HG02763 (cell line): ENCODE data around the gene MUTYH.

ENCODE experiments used
- ATAC-seq: cut with Tn5 transposase; IDR thresholded peaks from one replicate; pipeline ENCODE4 v1.9.1; 2021; ENCODE audit warnings: mild to moderate bottlenecking, moderate library complexity; ENCODE audit not compliant: unreplicated experiment

The MUTYH gene

DNA sequence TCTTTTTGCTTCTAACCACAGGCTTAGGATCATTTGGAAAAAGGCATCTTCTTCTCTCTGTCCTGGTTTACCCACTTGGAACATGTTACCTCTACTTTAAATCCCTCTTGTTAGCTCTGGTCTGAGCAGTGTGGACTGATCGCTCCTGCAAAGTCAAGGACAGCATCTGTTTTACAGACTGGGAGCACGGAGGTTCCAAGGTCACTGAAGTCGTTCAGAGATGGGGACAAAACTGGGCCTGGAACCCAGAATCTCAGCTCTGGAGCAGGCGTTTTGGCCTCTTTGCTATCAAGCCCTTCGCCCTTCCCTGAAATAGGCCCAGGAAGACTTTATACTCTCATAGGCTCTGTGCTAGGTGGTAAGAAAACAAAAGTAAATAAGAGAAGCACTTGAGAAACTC, 11.3 kb upstream of the MUTYH start:
- no peak for ATAC-seq

DNA sequence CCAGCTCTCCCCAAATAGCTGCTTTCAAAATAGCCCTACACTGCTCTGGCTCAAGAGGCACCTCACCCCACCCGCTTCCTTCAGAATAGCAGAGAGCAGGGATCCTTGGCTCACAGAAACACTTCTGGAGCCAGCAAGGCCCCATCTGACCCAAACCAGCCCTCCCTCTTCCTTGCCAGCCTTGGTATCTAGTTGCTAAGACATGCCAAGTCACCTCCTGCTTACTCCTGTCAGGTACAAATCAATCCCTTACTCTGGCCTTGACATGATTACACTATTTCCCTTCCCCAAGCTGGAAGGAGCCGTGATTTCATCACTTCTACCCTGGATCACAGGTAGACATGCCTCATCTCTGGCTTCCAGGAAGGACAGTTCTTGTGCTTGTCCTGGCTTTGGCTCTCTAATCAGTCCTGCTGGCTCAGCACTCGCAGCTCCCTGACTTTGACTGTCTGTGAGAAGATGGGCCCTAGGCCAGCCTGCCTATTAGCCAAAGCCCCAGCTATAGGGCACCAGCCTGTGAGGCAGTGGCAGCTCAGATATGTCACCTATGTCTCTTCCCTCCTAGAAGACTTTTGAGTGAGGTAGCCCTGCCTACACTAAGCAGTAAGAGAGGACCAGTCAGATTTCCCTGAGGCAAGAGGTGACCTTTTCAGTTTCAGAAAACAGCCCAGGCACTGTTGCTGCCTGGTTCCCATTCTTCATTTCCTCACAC, 8.9 kb upstream of the MUTYH start:
- ATAC-seq, result no peak

DNA sequence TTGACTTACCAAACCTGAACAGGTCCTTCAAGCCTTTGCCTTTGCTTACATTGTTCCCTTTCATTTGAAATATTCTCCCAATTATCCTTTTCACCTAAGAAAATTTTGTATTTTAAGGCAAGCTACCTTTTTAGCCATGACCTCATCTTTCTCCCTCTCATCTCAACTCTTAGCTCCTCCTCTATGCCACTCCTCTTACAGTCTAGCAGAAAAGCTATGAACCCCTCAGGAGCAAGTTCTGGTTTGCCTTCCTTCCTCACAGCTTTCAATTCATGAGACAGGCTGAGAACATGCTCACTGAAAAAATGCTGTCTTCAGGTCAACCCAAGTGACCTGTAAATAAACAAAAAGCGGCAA, 8.3 kb upstream of the MUTYH start:
- no peak for ATAC-seq

DNA sequence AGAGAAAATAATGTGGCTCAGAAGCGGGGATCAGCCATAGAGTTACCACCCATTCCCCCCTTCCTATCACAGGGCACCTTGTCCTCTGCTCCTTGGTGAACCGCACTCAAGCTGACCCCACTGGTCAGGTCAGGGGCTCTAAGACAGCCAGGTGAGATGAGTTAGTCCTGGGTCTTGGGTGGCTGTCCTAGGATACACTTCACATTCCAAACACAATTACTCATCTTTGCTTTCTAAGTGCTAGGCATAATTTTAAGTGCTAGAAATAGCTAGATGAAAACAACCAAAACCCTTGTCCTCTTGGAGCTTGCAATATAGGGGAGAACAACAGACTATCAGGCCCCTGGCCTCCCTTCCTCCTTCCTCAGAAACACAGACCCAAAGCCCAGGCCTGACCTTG, 7.8 kb upstream of the MUTYH start:
- no peak for ATAC-seq

DNA sequence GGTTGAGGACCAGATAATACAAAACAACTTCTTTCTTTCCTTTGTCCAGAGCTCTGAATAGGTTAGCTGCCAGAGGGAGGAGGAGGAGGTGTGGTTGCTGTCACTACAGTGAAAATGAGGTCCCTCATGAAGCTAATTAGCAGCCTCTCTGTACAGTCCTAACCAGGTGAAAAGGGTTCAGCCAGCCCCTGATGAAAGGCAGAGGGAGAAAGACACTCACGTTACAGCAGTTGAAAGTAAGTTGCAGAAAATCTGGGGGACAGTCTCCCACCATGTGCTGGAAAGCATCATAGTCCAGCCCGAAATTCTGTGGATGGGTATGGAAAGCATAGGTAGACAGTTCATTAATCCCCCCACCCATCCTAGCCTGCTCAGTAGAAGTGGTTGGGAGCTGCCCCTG, 6.2 kb upstream of the MUTYH start:
- ATAC-seq, result no peak

DNA sequence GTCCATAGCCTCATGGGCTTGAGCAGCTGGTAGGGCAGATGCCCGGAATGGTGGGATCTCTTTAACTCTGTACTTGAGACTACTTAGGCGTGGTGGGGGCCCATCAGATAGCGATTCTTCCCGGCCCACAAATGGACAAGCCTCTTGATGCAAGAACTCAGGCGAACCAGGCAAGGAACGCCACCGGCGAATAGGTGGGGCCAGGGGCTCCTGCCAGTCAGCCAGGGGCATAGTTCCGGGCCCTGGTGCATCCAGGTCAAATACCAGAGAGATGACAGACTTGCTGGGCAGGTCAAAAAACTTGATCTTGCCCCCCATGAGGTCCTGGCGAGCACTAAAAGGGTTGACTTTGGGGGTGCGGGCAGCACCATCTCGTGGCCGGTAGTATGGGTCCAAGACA, 4.8 kb upstream of the MUTYH start:
- no peak for ATAC-seq

DNA sequence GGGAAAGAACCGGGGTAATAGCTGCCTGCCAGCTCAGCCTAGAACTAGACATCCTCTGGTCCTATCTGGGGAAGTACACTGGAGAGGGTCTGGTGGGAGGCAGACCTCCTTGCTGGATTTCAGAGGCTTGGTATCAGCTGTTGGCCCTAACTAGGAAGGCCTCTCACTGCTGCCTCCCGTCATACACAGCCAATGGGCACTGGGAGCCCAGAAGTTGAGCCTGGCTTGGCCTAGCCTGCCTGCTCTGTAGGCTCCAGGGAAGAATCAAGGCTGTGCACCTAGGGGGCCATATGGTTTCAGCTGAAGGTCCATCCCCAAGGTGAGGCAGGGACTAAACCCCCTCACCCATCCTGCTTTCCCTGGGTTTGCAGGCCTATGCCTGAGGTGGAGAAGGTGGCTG, 4.3 kb upstream of the MUTYH start:
- no peak for ATAC-seq

DNA sequence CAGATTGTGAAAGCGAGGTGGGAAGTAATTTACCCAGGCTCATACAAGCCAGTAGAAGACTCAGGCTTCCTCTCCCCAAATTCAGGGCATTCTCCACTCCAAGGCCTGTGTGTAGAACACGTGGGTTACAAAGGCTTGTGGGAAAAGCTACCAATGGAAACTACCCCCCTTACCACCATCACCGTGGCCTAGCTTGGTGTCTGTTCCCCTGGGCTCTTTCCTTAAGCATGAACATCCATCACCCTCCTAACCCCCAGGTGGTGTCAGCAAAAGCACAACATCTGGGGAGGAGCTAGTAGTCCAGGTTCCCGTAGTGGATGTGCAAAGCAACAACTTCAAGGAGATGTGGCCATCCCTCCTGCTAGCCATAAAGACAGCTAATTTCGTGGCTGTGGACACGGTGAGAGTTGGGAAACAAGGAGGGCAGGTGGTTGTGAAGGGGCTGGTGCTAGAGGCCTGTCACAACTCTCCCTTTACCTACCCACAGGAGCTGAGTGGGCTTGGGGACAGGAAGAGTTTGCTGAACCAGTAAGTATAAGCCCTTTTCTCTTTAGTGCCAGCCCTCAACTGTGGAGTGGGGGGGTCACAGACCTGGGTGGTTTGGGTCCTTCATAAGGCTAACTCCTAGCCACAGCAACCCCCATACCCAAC, 701 bp upstream of the MUTYH start:
- ATAC-seq, result no peak

DNA sequence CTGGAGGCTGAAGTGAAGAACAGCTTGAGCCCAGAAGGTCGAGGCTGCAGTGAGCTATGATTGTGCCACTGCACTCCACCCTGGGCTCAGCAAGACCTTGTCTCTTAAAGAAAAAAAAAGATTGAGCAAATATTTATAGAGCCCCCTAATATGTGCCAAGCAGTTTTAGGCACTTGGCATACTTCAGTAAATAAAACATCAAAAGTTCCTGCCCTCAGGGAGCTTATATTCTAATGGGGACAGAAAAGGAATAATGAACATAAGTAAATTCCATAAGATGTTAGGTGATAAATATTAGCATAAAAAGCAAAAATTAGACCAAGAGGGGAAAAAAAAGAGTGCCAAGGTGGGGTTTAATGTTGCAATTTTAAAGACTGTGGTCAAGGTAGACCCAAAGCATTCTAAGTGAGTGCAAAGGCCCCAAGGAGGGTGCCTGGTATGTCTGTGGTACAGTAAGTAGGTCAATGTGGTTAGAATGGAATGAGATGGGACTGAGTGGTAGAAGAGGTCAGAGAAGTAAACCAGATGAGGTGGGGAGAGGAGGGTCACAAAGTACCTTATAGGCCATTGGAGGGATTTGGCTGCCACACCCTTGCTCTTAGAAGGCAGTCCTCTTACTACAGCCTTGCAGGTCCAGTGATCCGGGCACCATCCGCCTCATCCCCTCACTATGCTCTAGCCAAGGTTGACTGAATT, 2.5 kb downstream of the MUTYH start:
- no peak for ATAC-seq

DNA sequence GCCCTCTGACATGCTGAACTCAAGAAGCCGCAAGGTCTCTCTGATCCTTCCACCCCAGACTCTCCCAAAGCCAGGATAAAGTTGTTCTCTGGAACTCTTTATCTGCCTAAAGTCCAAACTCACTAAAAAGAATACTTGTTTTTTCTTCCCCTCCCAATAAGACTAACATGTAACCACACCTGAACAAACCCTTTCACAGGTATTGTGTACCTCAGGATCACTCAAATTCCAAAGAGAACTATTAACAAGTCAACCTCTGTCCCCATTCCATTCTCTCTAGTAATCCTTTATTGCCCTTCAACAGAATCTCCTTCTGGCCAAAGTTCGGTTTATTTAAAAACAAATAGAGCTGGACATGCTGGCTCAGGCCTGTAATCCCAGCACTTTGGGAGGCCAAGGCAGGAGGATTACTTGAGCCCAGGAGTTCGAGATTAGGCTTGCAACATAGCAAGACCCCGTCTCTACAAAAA, 4.3 kb downstream of the MUTYH start:
- ATAC-seq, result no peak

DNA sequence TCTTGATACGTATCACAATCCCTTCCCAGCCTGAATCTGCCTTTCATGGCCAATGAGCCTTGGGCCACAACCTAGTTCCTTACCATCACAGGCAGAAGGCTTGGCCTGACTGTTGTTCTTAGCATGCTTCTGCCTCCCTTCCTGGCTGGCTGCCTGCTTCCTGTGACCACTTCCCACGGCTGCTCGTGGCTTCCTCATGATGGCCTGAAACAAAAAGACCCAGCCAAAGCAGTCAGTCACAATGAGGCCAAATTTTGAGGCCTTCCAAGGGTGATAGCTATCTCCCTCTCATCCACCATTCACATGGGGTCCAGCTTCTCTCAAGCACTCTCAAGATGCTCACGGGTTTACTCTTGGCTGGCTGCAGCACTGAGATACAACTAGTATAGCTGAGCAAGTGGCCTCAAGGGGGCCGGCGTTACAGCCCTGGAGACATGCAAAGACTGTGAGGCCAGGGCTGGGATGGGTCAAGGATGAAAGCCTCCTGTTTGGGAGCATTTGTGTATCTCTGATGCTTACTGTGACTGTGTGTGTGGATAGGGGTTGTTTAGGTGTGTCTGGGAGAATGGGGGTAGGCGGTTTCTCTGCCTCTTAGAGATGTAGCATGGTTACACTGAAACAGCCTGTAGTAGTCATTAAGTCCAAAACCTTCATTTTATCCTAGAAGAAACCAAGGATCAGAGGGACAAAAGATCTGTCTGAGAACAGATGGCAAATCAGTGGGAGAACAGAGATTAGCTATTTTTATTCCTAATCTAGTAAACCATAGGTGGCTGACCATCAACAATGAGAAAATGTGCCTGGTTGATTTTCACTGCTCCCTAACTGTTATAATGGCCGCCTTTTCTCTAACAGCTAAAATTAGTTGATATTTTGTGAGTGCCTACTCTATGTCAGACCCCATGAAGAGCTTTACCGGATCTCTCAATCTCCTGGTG, 5.7 kb downstream of the MUTYH start:
- ATAC-seq, result no peak

DNA sequence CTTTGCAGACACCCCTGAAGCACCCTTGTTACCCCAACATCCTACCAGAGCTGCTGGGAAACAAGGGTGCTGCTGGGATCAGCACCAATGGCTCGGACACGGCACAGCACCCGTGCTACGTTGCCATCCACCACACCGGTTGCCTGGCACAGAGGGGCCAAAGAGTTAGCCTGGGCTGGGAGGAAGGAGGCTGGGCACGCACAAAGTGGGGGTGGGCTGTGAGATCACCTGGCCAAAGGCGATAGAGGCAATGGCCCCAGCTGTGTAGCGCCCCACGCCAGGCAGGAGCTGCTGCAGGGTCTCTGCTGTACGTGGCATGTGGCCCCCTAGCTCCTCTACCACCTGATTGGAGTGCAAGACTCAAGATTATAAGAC, 7.9 kb downstream of the MUTYH start:
- ATAC-seq, result no peak

DNA sequence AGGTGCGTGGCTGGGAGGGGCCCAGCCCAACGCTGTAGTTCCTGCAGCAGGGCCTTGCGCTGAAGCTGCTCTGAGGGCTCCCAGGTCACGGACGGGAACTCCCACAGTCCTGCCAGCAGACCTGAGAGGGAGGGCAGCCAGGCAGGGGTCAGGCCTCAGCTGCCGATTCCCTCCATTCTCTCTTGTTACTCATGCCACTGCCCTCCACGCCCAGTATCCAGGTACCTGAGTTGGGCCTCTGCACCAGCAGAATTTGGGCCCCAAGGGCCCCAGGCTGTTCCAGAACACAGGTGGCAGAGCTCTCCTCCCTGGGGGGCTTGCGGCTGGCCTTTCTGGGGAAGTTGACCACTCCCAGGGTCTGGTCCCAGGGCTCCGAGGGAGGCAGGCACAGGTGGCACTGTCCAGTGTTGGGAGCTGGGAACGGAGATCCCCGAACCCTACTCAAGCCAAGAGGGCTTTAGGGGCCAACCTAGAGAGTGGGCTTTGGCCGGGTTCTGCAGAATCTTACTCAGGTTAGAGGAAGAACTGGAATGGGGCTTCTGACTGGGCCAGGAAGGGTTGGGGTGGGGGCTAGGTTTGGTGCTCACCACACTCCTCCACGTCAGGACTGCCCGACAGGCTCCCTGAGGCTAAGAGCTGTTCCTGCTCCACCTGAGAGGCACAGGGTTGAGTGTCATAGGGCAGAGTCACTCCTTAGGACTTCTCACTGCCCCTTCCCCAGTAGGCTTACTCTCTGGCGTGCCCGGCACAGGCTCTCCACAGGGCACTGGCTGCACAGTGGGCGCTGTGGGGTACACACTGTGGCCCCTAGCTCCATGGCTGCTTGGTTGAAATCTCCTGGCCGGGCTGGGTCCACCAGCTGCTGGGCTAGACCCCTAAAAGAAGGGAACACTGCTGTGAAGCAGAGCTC, 8.5 kb downstream of the MUTYH start:
- ATAC-seq, result no peak

DNA sequence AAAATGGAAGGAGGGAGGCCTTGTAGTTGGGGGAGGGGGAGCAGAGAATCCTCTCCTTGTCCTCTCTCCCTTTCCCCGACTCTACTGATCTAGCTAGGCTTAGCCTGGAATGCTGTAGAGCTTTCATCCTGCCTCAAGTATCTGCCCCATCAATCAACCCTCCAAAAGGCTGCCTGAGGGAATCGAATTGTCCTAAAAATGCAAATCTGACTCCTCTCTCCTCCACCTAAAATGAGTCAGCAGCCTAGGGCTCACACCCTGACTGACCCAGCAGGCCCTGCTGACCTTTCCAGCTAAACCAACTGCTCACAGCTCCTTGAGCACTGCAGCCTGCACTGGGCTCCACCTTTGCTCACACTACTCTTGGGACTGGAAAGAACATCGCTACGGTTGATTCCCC, 10.8 kb downstream of the MUTYH start:
- ATAC-seq, result no peak

DNA sequence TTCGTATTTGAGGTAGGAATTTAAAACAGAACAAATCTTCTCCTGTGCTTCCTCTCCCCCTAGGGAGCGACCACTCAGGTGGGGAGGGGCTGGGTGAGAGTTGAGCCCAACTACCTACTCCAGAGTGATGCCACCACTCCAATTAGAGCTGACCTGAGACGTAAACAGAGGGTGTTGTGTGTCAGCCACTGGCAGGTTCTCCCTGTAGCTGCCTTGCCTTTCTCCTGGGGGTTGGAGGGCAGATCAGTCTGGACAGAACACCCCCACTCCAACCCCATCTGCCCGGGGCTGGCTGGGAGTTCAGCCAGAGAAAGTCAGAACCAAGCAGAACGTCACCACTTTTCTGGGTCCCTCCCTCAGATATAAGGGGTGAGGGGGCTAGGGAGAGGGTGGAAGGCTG, 11.6 kb downstream of the MUTYH start:
- no peak for ATAC-seq

DNA sequence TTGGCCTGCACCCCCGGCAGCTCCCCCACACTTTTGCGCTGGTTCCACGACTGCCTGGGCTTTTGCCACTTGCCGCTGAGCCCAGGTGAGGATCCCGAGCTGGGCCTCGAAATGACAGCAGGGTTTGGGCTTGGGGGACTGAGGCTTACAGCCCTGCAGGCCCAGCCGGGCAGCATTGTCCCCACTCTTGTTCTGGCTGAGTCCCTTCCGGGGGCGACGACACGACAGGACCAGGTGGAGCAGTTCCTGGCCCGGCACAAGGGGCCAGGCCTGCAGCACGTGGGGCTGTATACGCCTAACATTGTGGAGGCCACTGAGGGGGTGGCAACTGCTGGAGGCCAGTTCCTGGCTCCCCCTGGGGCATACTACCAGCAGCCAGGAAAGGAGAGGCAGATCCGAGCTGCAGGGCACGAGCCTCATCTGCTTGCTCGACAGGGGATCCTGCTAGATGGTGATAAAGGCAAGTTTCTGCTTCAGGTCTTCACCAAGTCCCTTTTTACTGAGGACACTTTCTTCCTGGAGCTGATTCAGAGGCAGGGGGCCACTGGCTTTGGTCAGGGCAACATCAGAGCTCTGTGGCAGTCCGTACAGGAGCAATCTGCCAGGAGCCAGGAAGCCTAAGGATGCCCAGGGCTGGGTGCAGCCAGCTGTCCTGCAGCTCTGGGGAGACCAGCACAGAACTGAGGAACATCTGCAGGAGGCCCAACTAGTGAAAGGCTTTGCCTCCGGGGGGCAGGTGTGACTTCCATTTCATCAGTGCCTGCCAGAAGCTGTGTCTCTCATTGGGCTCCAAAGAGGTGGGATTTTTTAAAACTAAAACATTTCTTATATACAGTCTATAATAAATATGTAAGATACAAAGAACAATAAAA, 12.4 kb downstream of the MUTYH start:
- ATAC-seq, result no peak

DNA sequence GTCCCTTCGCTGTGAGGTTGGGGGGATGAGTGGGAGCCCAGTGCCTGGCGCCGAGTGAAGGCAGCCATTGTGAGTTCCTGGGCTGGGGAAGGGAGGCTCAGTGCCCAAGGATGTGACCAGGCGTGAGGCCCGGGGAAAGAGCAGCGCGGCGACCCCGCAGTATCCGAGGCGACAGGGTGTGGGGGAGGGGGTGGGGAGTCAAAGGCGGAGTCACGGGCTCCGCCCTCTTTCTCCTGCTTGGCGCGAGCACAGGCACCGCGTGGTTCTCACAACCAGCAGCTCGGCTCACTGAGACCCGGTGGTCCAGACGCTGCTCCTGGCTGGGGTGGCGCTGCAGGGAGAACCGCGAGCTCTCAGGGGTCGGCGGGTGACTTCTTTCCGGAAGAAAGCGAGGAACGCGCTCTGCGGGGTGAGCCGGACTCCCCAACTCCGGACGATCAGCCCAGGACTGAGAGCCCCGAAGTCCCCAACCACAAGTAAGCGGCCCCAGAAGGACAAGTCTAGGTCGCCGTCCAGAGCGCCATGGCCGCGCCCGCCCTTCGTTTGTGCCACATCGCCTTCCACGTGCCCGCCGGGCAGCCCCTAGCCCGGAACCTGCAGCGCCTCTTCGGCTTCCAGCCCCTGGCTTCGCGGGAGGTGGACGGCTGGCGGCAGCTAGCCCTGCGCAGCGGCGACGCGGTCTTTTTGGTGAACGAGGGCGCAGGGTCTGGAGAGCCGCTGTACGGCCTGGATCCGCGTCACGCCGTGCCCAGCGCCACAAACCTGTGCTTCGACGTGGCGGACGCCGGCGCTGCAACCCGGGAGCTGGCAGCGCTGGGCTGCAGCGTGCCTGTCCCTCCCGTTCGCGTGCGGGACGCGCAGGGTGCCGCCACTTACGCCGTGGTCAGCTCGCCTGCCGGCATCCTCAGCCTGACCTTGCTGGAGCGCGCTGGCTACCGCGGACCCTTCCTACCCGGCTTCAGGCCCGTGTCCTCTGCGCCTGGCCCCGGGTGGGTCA, 13.3 kb downstream of the MUTYH start, which contains the start of gene HPDL:
Gene HPDL (plus strand): TSS at position 269 of the 997 bp plus-strand sequence. CDS start 254 bp downstream, at position 523.
- ATAC-seq, result no peak
